GM13977 (cell line): ENCODE measurements around the gene KRT20.
A peak's percentile ranks its signal among the peaks of the same experiment; 100 is the strongest.

ENCODE experiments used
- DNase-seq: peaks from one replicate; pipeline ENCODE4 v3.0.0; 2012; ENCODE audit warnings: low spot score
- CTCF ChIP-seq: IDR thresholded peaks from 2 replicates; pipeline ENCODE4 v1.5.1; 2012; ENCODE audit warnings: mild to moderate bottlenecking, control low read depth; ENCODE audit not compliant: insufficient read depth; ENCODE audit errors: extremely low read depth, missing control alignments
- in situ Hi-C: fragments of 300-500 bp; cut with MboI; formaldehyde crosslinking; loops from one replicate; pipeline ENCODE4 v1.12.0; 2022; ENCODE audit warnings: low sequenced_read_pairs, low pct_unique_long_range_greater_than_20kb, mixed read lengths, inconsistent platforms; ENCODE audit not compliant: unreplicated experiment

The KRT20 gene

DNA sequence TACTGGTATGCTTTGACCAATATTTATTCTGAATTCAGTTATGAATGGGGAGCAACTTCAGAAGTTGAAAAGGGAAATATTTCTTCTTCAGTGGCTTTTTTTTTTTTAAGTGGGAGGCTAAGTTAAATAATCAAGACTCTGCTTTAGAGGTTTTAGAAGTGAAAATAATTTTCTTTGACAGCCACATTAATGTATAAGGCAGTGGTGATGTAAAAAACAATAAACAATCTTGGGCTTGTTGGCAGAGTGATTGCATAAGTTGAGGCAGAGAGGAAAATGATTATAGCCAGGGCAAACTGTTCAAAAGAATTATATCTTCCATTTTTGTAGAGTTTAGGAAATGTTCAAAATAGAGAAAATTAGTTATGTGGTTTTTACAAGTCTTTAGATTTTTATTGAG is 12.6 kb downstream of the KRT20 start:
- TF ChIP-seq CTCF, result no peak
- in situ Hi-C loops, result no loop called here
- no peak for DNase-seq

DNA sequence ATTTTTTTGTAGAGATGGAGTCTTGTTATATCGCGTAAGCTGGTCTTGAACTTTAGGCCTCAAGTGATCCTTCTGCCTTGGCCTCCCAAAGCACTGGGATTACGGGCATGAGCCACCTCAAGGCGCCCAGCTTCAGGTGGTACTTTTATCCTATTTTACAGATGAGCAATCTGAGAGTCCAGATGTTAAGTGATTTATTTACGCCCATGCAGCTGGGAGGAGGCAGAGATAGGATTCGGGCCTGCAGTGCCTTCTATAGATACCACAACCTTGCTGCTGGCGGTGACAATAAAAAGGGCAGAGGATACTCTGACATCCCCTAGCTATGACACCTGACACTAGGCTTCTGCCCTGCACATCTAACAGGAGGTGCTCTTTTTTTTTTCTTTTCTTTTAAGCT is 13.7 kb downstream of the KRT20 start:
- TF ChIP-seq CTCF, result no peak

GRCh38 chr17:40870136-40870535 is 14.9 kb downstream of the KRT20 start:
- no peak for DNase-seq
- TF ChIP-seq CTCF, result no peak
- in situ Hi-C loops, result no loop called here

More for the DNA sequence above, 13.7 kb downstream of the KRT20 start:
- no peak for DNase-seq
- in situ Hi-C loops, result no loop called here

DNA sequence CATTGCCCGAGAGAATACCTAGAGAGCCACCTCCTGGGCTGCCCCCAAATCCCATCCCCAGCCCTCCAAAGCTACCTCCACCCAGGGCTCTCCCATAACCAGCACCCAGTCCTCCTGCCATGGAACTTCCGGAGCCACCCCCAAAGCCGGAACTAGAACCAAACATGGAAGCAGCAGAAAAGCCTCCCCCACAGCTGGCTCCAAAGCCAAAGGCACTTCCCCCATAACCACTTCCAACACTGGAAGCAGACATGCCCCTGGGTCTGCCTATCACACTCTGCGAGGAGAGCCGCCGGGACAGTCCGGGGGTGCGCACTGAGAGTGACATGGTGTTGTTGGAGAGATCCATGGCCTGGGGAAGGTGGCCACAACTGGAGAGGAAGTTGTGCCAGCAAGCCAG is 18.2 kb downstream of the KRT20 start, which contains the start of gene KRT12:
Gene KRT12 (minus strand): TSS at position 386 of the 400 bp plus-strand sequence. CDS start 37 bp downstream, at position 349.
- TF ChIP-seq CTCF, result no peak
- in situ Hi-C loops, result no loop called here
- DNase-seq, result no peak

DNA sequence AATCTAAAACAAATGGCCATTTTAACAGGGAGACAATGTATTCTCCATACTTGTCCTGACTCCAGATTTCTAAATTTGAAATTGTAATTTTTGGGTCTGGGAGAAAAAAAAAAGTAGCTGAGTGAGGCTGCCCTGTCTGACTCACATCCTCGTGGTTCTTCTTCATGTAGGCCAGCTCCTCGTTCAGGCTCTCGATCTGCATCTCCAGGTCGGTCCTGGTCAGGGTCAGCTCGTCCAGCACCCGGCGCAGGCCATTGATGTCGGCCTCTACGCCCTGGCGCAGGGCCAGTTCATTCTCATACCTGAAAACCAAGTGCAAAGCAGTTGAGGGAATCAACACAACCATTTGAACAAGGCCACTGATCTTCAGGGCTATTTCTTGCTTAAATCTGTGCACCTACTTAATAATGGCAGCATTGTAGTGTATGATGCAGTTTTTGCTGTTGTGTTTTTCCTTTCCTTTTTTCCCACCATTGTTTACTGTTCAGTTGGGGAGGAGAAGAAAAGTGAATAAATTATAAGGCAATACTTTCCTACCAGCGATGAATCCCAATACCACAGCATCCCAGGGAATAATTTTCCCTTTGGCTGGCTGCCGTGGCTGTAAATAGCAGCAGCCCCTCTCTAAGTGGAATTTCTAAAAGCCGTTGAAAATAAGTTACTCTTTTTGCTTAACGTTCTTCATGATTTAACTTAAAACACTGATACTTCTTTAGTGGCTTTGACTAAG is 20.2 kb downstream of the KRT20 start:
- TF ChIP-seq CTCF, result no peak
- no peak for DNase-seq
- in situ Hi-C loops, result no loop called here

DNA sequence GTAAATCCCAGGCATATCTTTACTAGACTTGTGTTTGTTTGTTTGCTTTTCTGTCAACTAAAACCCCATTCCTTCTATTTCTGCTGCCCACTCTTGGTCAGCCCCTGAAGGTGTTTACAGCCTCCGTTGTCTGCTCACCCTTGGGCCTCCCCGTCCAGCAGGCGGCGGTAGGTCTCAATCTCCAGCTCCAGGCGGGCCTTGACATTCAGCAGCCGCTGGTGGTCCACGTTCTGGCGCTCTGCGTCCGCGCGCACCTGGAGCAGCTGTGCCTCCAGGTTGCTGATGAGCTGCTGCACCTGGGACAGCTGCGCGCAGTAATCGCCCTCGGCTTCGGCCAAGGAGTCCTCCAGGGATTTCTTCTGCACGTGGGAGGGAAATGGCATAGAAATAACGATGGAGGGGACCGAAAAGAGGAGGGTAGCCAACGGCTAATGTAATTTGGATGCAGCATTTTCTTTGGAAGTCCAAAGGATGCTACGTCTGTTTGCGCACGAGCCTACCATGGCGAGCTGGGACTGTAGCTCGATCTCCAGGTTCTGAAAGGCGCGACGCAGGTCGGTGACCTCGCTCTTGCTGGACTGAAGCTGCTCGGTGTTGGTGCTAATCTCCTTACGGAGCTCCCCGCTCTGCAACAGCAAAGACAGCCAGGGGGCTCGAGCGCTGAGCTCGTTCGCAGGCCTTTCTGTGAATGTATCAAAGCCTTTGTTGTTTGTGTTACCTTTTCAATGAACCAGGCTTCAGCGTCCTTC is 21.9 kb downstream of the KRT20 start:
- peak; percentile 39 for TF ChIP-seq CTCF
- peak; percentile 19 for DNase-seq
- in situ Hi-C loops, result no loop called here
